ENCODE measurements around the gene LPCAT2.

GRCh38 chr16:55464375-55464774, 44.5 kb upstream of the LPCAT2 start:
- TF ChIP-seq CTCF (conservative IDR thresholded peaks at IDR 0.05 in 1 of 2, IDR thresholded peaks at IDR 0.05 in 1 of 2; ENCODE audit: extremely low read depth in 1 of 2, insufficient read depth in 1 of 2, low read depth in 1 of 2, low read length in 2 of 2) (no peak), EZH2 (IDR thresholded peaks at IDR 0.05; ENCODE audit: borderline replicate concordance, low read length) (no peak)

Data from mammary epithelial cell (primary cell).